GM19372 (cell line): ENCODE results near the gene SLFN13.
"Not testable (repeated sequence)": the region's sequence is repeated elsewhere in the genome, so short reads cannot be mapped to it uniquely, and the experiment has no call there.

Experiments used
- ATAC-seq: cut with Tn5 transposase; IDR thresholded peaks from one replicate; pipeline ENCODE4 v1.9.1; 2021; ENCODE audit warnings: mild to moderate bottlenecking, low read depth, moderate library complexity; ENCODE audit not compliant: unreplicated experiment

Gene SLFN13

DNA sequence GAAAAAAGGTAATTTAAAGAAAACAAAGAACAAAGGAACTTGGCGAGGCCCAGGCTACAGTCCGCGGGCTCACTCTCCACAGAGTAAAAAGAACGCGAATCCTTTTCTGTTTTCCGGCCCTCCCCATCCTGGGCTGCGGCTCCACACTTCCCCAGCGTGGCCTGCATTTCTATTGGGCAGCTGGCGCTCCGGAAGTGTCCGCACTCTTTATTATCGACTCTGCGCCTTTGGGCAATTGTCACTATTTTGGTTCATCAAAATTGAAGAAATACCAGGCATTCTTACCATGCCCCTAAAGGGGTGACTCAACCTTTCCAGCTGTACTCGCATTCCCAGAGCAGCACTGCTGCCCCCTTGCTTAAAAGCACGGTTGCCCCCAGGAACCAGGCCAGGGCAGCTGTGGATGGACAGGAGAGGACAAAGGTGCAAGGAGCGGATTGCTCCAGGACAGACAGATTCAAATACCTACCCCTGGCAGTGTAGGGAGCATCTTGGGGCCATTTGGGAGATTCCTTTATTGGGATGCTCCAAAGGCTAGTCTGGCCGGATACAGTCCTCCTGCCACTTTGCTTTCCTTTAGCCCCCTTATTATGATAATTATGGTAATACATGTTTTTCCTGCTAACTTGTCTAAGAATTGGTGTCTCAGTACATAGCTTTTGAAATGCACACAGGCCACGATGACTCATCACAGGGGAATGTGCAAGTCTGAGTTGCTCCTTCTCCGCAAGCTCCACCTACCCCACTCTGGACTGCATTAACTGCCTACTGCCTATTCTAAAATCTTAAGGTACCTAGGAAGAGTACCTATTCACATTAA lies 15.3 kb downstream of the SLFN13 start:
- no peak for ATAC-seq

DNA sequence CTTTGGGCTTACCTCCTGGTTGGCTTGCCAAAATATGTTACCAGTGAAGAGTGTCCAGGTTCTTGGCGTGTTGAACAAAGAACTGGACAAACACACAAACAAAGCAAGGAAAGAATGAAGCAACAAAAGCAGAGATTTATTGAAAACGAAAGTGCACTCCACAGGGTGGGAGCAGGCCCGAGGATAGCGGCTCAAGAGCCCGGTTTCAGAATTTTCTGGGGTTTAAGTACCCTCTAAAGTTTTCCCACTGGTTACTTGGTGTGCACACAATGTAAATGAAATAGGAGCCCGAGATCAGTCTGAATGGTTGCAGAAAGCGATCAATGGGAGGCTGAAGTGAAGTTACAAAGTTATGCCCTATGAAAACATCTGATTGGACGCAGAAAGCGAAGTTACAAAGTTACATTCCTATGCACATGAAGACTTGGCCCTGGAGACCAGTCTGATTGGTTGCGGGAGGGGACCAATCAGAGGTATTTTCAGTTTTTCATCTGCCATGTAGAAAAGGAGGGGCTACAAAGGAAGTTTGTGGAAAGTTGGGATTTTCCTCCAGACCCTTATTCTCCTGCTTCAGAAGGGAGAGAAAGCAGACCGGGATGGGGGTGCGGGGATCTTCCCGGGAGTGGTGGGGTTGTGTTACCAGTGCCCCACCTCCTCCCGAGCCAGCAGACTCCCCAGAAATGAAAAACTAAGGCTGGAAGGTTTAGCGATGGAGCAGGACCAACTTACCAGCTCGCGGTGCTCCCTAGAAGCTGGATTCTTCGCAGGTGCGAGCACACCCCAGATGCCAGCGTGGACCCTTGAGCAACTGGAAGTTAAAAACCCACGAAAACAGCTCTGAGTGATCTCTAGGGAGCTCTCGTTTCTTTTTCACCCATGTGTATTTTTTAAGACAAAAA lies 16.1 kb downstream of the SLFN13 start, which contains the start of gene SLFN12:
SLFN12 (minus strand) TSS at position 325 of the 899 bp plus-strand sequence. CDS start 9,472 bp downstream, outside the sequence.
- peak; percentile 89 for ATAC-seq

- no peak for ATAC-seq
Observed at GRCh38 chr17:35429702-35430101, 18.9 kb downstream of the SLFN13 start.

DNA sequence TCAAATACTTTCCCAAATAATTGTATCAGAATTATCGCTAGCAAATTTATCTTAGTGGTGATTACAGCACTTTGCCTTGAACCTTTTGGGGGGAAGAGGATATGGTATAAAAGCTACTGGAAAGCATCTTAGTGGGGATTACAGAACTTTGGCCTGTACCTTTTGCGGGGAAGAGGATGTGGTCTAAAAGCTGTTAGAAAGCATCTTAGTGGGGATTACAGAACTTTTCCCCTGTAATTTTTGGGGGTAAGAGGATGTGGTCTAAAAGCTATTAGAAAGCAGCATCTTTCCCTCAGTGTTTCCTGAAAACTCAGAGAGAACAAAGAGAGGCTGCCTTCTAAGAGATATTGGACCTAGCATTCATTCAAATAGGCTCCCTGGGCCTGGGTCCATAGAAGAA lies 20.3 kb downstream of the SLFN13 start:
- no peak for ATAC-seq

DNA sequence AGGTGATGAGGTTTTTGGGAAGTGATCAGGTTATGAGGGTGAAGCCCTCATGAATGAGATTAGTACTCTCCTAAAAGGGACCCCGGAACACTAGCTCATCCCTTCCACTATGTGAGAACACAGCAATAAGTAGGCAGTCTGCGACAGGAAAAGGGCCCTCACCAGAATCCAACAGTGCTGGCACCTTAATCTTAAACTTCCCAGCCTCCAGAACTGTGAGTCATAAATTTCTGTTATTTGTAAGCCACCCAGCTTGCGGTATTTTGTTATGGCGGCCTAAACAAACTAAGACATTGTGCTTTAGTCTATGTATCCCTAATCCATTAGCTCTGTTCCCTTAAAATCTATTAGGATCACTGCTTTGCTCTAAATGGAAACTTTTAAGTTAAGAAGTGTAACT lies 24.8 kb downstream of the SLFN13 start:
- no peak for ATAC-seq

DNA sequence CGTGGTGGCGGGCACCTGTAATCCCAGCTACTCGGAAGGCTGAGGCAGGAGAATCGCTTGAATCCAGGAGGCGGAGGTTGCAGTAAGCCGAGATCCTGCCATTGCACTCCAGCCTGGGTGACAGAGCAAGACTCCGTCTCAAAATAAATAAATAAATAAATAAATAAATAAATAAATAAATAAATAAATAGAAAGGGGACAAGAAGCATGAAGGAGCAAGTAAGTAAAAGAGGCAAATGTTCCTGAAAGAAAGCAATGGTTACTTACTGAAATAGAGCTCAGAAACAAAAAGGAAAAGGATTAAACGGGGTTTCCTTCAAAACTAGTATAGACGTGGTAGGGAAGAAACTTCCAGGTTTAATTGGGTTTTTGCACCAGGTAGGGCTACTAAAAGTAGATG lies 27.5 kb downstream of the SLFN13 start:
- not testable (repeated sequence) for ATAC-seq

DNA sequence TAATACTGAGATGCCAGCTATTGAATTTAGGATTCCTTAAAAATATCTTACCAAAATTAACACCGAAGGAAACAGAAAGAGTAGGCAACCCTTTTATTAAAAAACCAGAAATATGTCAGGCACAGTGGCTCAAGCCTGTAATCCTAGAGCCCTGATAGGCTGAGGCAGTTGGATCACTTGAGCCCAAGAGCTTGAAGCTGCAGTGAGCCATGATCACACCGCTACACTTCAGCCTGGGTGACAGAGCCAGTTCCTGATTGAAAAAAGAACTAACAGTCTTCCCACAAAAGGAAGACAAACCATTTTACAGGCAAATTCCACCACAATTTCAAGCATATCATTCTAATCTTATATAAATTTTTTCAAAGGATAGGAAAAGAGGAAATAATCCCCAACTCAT lies 31.9 kb downstream of the SLFN13 start:
- ATAC-seq, result no peak

DNA sequence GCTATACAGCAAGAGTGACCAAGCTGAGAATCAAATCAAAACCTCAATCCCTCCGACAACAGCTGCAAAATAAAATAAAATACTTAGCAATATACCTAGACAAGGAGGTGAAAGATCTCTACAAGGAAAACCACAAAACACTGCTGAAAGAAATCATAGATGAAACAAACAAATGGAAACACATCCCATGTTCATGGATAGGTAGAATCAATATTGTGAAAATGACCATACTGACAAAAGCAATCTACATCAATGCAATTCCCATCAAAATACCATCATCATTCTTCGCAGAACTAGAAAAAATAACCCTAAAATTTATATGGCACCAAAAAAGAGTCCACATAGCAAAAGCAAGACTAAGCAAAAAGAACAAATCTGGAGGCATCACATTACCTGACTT lies 33.9 kb downstream of the SLFN13 start:
- not testable (repeated sequence) for ATAC-seq

DNA sequence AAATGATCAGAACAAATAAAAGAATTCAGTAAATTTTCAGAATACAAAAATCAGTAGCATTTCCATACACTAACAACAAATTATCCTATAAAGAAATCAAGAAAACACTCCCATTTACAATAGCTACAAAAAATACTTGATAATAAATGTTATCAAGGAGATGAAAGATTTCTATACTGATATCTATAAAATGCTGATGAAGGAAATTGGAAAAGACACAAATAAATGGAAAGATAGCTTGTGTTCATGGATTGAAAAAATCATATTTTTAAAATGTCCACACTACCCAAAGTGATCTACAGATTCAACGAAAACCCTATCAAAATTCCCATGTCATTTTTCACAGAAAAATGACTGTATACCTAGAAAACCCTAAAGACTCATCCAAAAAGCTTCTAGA lies 34.3 kb downstream of the SLFN13 start:
- ATAC-seq, result no peak

- ATAC-seq, result no peak
Observed at GRCh38 chr17:35407531-35407930, 41.0 kb downstream of the SLFN13 start.

- ATAC-seq, result no peak
Observed at GRCh38 chr17:35406568-35406967, 42.0 kb downstream of the SLFN13 start.

DNA sequence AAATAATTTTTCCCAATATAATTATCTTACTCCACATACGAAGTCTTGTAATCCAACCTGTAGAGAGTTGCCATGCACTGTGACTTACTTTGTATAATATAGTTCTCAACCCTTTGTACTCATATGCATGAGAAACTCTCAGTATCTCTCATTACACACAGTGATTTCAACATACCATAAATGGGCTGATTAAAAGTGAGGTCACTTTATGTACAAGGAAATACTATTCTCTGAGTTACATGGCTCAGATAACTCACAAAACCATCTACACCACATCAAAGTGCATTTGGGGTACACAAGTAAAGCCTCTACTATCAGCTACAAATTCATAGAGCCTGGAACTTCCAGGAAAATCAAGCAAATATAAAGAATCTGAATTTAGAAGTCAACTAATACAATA lies 44.2 kb downstream of the SLFN13 start:
- no peak for ATAC-seq

- ATAC-seq, result not testable (repeated sequence)
Observed at GRCh38 chr17:35393783-35394182, 54.8 kb downstream of the SLFN13 start.

- no peak for ATAC-seq
Observed at GRCh38 chr17:35390663-35391062, 57.9 kb downstream of the SLFN13 start.

DNA sequence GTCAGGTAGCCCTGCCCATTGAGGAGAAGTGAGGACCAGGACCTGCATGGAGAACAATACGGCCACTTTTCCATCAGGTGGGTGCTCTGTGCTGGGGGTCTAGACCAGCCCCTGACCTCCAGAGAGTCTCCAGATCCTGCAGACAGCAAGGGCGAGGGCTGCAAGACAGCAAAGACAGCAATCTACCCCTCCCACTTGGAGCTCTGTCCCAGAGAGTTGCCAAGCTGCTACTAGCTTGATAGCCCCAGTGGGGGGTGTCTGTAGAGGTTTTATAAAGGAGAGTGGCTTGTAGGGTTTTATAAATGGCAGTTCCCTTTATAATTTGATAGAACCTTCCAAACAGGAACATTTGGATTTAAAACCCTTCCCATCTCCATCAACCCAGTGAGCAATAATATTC lies 58.4 kb downstream of the SLFN13 start:
- no peak for ATAC-seq

GRCh38 chr17:35387496-35387895 lies 61.1 kb downstream of the SLFN13 start:
- ATAC-seq, result no peak
